T-helper 2 cell treated with Interferon-gamma antibody and Interleukin-4, amounts not matched to agents 5 μg/mL and 100 μg/mL, for 36 hours (primary cell): ENCODE measurements around the gene RPLP1.

Source experiments
- DNase-seq: peaks from one replicate; pipeline ENCODE4 v3.0.0; 2021; ENCODE audit warnings: low spot score
- H3K27ac Mint-ChIP-seq: one replicate; pipeline ENCODE4 v1.8.0; 2021; ENCODE audit warnings: mild to moderate bottlenecking, mixed read lengths
- H3K27me3 Mint-ChIP-seq: one replicate; pipeline ENCODE4 v1.8.0; 2021; ENCODE audit warnings: low read depth, mixed read lengths
- H3K36me3 Mint-ChIP-seq: one replicate; pipeline ENCODE4 v1.8.0; 2021; ENCODE audit warnings: low read depth, mixed read lengths
- H3K4me1 Mint-ChIP-seq: one replicate; pipeline ENCODE4 v1.8.0; 2021; ENCODE audit warnings: low read depth, mixed read lengths
- H3K4me3 Mint-ChIP-seq: one replicate; pipeline ENCODE4 v1.8.0; 2022; ENCODE audit warnings: mild to moderate bottlenecking, moderate library complexity, mixed read lengths
- H3K9me3 Mint-ChIP-seq: one replicate; pipeline ENCODE4 v1.8.0; 2021; ENCODE audit warnings: mixed read lengths

The RPLP1 gene

GRCh38 chr15:69468241-69469121 lies 15.9 kb downstream of the RPLP1 start:
- H3K27ac Mint-ChIP-seq = peak overlapping the region; percentile 85
- peak overlapping the region; percentile 73 for H3K4me3 Mint-ChIP-seq
- H3K4me1 Mint-ChIP-seq = peaks cover 25% of the 10 kb centered on the region
- H3K9me3 Mint-ChIP-seq = no peaks in the 10 kb centered on the region
- H3K27me3 Mint-ChIP-seq = peaks cover 23% of the 10 kb centered on the region
- DNase-seq = peak; percentile 79
- H3K36me3 Mint-ChIP-seq = no peaks in the 10 kb centered on the region

- Mint-ChIP-seq H3K4me3 (peak overlapping the region; percentile 73), H3K4me1 (peaks cover 22% of the 10 kb centered on the region), H3K27ac (no peak overlapping the region)
Observed at GRCh38 chr15:69469467-69470201, 17.0 kb downstream of the RPLP1 start.

DNA sequence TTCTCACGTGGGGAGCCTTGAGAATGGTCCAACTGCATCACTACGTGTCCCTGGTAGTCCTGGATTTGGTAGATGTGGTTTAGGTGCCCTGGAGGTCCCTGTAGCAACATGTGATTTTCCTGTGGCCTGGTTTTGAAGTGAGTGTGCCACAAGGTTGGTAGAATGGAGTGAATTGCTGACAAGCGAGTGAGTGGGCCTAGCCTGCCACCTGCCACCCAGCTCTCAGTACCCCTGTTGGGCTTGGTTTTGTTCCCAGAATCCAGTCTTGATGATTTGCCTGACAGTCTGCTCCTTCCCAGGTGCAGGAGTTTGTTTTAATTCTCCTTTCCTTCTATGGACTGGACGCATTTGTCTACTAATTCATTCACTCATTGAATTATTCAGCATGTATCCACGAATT lies 19.4 kb downstream of the RPLP1 start:
- H3K27ac Mint-ChIP-seq = no peak overlapping the region
- no peak for DNase-seq
- no peaks in the 10 kb centered on the region for H3K9me3 Mint-ChIP-seq
- H3K27me3 Mint-ChIP-seq = peaks cover 20% of the 10 kb centered on the region
- H3K4me3 Mint-ChIP-seq = no peak overlapping the region
- H3K36me3 Mint-ChIP-seq = no peaks in the 10 kb centered on the region
- H3K4me1 Mint-ChIP-seq = peaks cover 19% of the 10 kb centered on the region

More at GRCh38 chr15:69469467-69470201, 17.0 kb downstream of the RPLP1 start:
- Mint-ChIP-seq H3K27me3 (peaks cover 25% of the 10 kb centered on the region), H3K36me3 (no peaks in the 10 kb centered on the region), H3K9me3 (no peaks in the 10 kb centered on the region)
- DNase-seq = no peak

- DNase-seq = no peak
- H3K27me3 Mint-ChIP-seq = peaks cover 21% of the 10 kb centered on the region
- H3K9me3 Mint-ChIP-seq = no peaks in the 10 kb centered on the region
- H3K36me3 Mint-ChIP-seq = no peaks in the 10 kb centered on the region
- no peak overlapping the region for H3K4me3 Mint-ChIP-seq
- no peak overlapping the region for H3K27ac Mint-ChIP-seq
- H3K4me1 Mint-ChIP-seq = peaks cover 19% of the 10 kb centered on the region
Observed at GRCh38 chr15:69472562-69472961, 19.9 kb downstream of the RPLP1 start.

DNA sequence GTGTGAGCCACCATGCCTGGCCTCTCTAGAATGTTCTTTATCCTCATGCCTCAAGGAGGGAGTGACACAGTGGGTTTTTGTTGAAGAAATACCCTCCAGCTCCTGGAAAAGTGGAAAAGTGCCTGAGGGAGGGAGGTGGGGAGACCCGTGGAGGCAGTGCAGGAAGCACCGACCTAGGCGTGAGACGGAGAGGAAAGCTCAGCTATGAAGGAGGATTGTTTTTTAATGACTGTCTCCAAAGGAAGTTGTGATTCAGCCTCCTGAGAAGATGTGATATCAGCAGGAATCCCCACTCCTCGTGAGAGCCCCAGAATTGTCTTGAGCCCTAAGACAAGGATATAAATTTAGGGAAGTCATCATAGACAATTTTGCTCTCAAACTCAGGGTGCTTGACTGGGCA lies 21.7 kb downstream of the RPLP1 start:
- H3K4me1 Mint-ChIP-seq = peaks cover 6% of the 10 kb centered on the region
- H3K27me3 Mint-ChIP-seq = peaks cover 23% of the 10 kb centered on the region
- no peaks in the 10 kb centered on the region for H3K9me3 Mint-ChIP-seq
- no peak overlapping the region for H3K4me3 Mint-ChIP-seq
- H3K27ac Mint-ChIP-seq = no peak overlapping the region
- H3K36me3 Mint-ChIP-seq = no peaks in the 10 kb centered on the region
- DNase-seq = no peak

GRCh38 chr15:69474846-69475455 lies 22.3 kb downstream of the RPLP1 start:
- Mint-ChIP-seq H3K4me1 (no peaks in the 10 kb centered on the region), H3K4me3 (no peak overlapping the region), H3K27me3 (peaks cover 27% of the 10 kb centered on the region), H3K36me3 (peaks cover 3% of the 10 kb centered on the region), H3K27ac (no peak overlapping the region), H3K9me3 (peaks cover 6% of the 10 kb centered on the region)
- DNase-seq = no peak

DNA sequence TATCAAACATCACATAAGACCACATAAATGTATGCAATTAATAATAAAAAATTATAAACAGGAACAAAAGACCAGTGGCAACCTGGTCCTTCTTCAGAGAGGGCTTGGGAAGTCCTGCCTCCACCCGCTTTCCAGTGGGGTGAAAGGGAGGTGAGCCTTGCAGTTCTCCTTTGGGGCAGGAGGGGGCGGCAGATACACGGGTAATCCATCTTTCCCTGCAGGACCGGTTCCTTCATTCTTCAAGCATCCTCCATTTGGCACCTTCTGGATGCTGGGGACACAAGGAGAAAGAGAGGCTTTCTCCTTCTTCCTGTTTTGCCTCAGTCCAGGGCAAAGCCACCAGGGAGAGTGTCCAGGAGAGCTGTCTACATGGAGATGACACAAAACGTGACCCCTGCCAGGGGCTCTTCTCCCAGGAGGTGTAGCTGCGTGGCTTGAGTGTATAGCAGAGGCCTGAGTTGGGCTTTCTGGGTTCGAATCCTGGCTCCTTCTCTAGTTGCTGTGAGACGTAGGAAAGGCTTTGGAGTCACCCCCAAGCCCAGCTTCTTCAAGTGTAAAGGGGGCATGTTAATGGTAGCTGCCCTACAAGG lies 23.2 kb downstream of the RPLP1 start:
- peaks cover 8% of the 10 kb centered on the region for H3K36me3 Mint-ChIP-seq
- H3K27me3 Mint-ChIP-seq = peaks cover 30% of the 10 kb centered on the region
- no peak overlapping the region for H3K27ac Mint-ChIP-seq
- peaks cover 2% of the 10 kb centered on the region for H3K4me1 Mint-ChIP-seq
- no peak overlapping the region for H3K4me3 Mint-ChIP-seq
- H3K9me3 Mint-ChIP-seq = peaks cover 11% of the 10 kb centered on the region
- DNase-seq = peak; percentile 62

- Mint-ChIP-seq H3K4me3 (no peak overlapping the region), H3K9me3 (peaks cover 11% of the 10 kb centered on the region), H3K4me1 (peaks cover 2% of the 10 kb centered on the region), H3K36me3 (peaks cover 8% of the 10 kb centered on the region), H3K27me3 (peaks cover 22% of the 10 kb centered on the region), H3K27ac (no peak overlapping the region)
- no peak for DNase-seq
Observed at GRCh38 chr15:69476704-69477473, 24.3 kb downstream of the RPLP1 start.

DNA sequence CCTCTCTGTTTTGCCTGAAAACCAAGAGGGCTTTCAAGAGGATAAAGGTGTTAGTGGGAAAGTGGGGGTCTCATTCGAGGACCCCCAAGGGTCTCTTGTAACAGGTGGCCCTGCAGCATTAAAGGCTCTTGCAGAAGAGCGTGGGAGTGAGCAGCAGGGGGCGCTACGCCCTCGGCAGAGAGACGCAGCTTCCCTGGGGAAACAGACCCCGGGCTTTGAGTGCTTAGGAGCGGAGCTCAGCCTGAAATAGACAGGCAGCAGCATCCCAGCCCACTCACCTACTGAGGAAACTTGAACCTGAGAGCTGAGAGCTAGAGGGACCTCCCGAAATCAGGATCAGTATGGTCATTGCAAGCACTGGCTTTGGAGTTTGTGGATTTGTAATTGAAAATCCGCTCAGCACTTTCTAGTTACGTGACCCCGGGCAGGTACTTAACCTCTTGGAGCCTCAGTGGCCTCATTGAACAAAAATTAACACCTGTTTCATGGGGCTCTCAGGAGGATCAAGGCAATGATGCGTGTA lies 25.7 kb downstream of the RPLP1 start:
- no peak for DNase-seq
- H3K9me3 Mint-ChIP-seq = peaks cover 11% of the 10 kb centered on the region
- H3K36me3 Mint-ChIP-seq = peaks cover 8% of the 10 kb centered on the region
- peaks cover 21% of the 10 kb centered on the region for H3K27me3 Mint-ChIP-seq
- no peak overlapping the region for H3K4me3 Mint-ChIP-seq
- H3K4me1 Mint-ChIP-seq = peaks cover 2% of the 10 kb centered on the region
- no peak overlapping the region for H3K27ac Mint-ChIP-seq

DNA sequence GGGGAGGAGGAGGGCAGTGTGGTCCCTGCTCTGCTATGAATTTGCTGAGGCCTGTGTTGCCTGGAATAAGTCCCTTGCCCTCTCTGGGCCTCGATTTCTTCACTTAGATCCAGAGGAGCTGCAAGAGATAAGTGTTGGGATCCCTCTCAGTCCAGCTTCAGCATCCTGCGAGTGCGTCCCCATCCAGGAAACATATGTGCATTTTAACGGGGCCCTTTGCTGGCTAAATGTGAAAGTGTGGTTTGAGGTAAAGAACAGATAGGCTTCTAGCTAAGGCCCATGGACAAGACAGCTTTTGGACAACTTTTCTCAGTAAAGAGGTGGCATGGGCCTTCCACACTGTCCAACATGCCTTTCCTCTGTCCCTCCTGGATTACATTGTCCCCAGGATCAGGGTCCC lies 26.5 kb downstream of the RPLP1 start:
- H3K4me3 Mint-ChIP-seq = no peak overlapping the region
- no peak for DNase-seq
- peaks cover 8% of the 10 kb centered on the region for H3K36me3 Mint-ChIP-seq
- peaks cover 2% of the 10 kb centered on the region for H3K4me1 Mint-ChIP-seq
- H3K27me3 Mint-ChIP-seq = peaks cover 21% of the 10 kb centered on the region
- peaks cover 11% of the 10 kb centered on the region for H3K9me3 Mint-ChIP-seq
- no peak overlapping the region for H3K27ac Mint-ChIP-seq

DNA sequence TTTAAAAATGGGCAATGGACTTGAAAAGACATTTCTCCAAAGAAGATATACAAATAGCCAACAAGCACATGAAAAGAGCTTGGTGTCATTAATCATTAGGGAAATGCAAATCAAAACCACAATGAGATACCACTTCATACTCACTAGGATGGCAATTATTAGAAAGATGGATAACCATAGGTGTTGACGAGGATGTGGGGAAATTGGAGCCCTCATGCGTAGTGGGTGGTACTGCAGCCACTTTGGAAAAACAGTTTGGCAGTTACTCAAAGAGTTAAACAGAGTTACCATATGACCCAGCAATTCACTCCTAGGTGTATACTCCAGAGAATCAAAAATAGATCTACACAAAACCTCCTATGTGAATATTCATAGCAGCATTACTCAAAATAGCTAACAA lies 27.4 kb downstream of the RPLP1 start:
- H3K4me3 Mint-ChIP-seq = no peak overlapping the region
- peaks cover 16% of the 10 kb centered on the region for H3K27me3 Mint-ChIP-seq
- peaks cover 8% of the 10 kb centered on the region for H3K36me3 Mint-ChIP-seq
- peaks cover 11% of the 10 kb centered on the region for H3K9me3 Mint-ChIP-seq
- DNase-seq = no peak
- H3K27ac Mint-ChIP-seq = no peak overlapping the region
- H3K4me1 Mint-ChIP-seq = peaks cover 2% of the 10 kb centered on the region

DNA sequence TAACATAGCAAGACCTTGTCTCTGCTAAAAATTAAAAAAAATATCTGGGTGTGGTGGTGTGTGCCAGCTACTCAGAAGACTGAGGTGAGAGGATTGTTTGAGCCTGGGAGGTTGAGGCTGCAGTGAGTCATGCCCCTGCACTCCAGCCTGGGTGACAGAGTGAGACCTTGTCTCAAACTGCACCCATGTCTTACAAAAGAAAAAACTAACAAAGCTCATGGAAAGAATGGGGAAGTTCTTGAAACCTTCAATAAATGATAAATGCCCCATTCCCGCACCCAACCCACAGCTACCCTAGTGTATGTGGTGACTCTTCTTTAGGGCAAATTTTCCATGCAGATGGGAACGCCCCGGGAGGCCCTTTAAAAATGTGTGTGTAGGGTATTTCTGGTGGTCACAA lies 28.3 kb downstream of the RPLP1 start:
- Mint-ChIP-seq H3K4me3 (no peak overlapping the region), H3K4me1 (peaks cover 2% of the 10 kb centered on the region), H3K9me3 (peaks cover 11% of the 10 kb centered on the region), H3K27me3 (peaks cover 13% of the 10 kb centered on the region), H3K27ac (no peak overlapping the region), H3K36me3 (peaks cover 8% of the 10 kb centered on the region)
- DNase-seq = no peak

DNA sequence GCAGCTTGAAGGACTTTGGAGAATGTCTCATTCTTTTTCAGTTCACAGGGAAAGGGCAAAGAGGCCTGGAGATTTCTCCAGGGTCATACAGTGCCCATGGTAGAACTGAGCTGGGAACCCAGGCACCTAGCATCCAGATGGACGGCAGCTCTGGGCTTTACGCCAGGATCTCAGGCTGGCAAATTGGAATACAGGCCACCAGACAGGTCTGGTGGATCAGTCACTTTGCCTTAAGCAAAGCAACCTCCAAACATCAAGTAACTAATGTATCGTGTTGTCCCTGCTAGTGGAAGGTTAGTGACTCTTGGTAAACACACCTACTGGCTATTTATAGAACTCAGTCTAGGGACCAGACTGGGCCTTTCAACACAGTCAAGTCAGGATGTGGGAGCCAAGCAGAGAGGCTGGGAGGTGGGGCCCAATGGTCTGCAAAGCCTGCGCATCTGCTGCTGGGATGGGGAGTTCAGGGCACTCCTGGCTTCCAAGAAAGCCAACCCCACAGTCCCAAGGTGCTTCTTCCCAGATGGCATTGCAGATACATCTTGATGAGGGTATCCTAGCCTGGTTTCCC lies 30.2 kb downstream of the RPLP1 start:
- Mint-ChIP-seq H3K27me3 (peaks cover 8% of the 10 kb centered on the region), H3K27ac (no peak overlapping the region), H3K4me3 (no peak overlapping the region), H3K36me3 (peaks cover 8% of the 10 kb centered on the region), H3K4me1 (peaks cover 2% of the 10 kb centered on the region), H3K9me3 (peaks cover 11% of the 10 kb centered on the region)
- DNase-seq = no peak
